ENCODE measurements around the gene SLC9A3. TPM values are rescaled to one million over a fixed set of nuclear protein-coding genes. Genes with fewer than 3 reads are reported as not detected.

The SLC9A3 gene
- polyA plus RNA-seq, 1 experiment, result 0.76 TPM

- ChIA-PET CTCF (no interaction called here), POLR2A (no interaction called here)
Measured at GRCh38 chr5:555058-555623, 30.9 kb upstream of the SLC9A3 start.

GRCh38 chr5:554284-554988, 30.2 kb upstream of the SLC9A3 start:
- Histone ChIP-seq H3K27me3 (ENCODE audit: control insufficient read depth, insufficient read depth, low read length) (peaks cover 9% of the 10 kb centered on the region), H3K27ac (ENCODE audit: low read depth, low read length) (no peak overlapping the region), H3K9me3 (ENCODE audit: control insufficient read depth, insufficient read depth, low read length) (peaks cover 6% of the 10 kb centered on the region; the same call in 1 of the 2 replicates), H3K4me3 (ENCODE audit: low read depth, low read length) (no peak overlapping the region)
- ChIA-PET CTCF (no interaction called here), POLR2A (no interaction called here)
- TF ChIP-seq CTCF (IDR thresholded peaks at IDR 0.05; ENCODE audit: low read depth, low read length), result no peak
- DNase-seq (ENCODE audit: low read depth, low spot score), result no peak

More at GRCh38 chr5:555058-555623, 30.9 kb upstream of the SLC9A3 start:
- H3K4me3 ChIP-seq (ENCODE audit: low read depth, low read length), result no peak overlapping the region
- H3K27me3 ChIP-seq (ENCODE audit: control insufficient read depth, insufficient read depth, low read length), result peaks cover 7% of the 10 kb centered on the region
- H3K27ac ChIP-seq (ENCODE audit: low read depth, low read length), result no peak overlapping the region
- TF ChIP-seq CTCF (IDR thresholded peaks at IDR 0.05; ENCODE audit: low read depth, low read length), result no peak
- DNase-seq (ENCODE audit: low read depth, low spot score), result no peak
- H3K9me3 ChIP-seq (ENCODE audit: control insufficient read depth, insufficient read depth, low read length), result peaks cover 6% of the 10 kb centered on the region; the same call in 1 of the 2 replicates

- CTCF ChIA-PET, result no interaction called here
- DNase-seq (ENCODE audit: low read depth, low spot score), result no peak
- H3K27me3 ChIP-seq (ENCODE audit: control insufficient read depth, insufficient read depth, low read length), result peaks cover 6% of the 10 kb centered on the region
- POLR2A ChIA-PET, result no interaction called here
- H3K4me3 ChIP-seq (ENCODE audit: low read depth, low read length), result no peak overlapping the region
- no peak overlapping the region for H3K27ac ChIP-seq (ENCODE audit: low read depth, low read length)
- TF ChIP-seq CTCF (IDR thresholded peaks at IDR 0.05; ENCODE audit: low read depth, low read length), result no peak
- H3K9me3 ChIP-seq (ENCODE audit: control insufficient read depth, insufficient read depth, low read length), result peaks cover 6% of the 10 kb centered on the region; the same call in 1 of the 2 replicates
Measured at GRCh38 chr5:553874-554273, 29.6 kb upstream of the SLC9A3 start.

- DNase-seq (ENCODE audit: low read depth, low spot score), result no peak
- POLR2A ChIA-PET, result no interaction called here
- no peak for TF ChIP-seq CTCF (IDR thresholded peaks at IDR 0.05; ENCODE audit: low read depth, low read length)
- H3K4me3 ChIP-seq (ENCODE audit: low read depth, low read length), result no peak overlapping the region
- peaks cover 3% of the 10 kb centered on the region; the same call in 1 of the 2 replicates for H3K9me3 ChIP-seq (ENCODE audit: control insufficient read depth, insufficient read depth, low read length)
- peaks cover 2% of the 10 kb centered on the region for H3K27me3 ChIP-seq (ENCODE audit: control insufficient read depth, insufficient read depth, low read length)
- no peak overlapping the region for H3K27ac ChIP-seq (ENCODE audit: low read depth, low read length)
- CTCF ChIA-PET, result no interaction called here
Measured at GRCh38 chr5:551406-551805, 27.2 kb upstream of the SLC9A3 start.

GRCh38 chr5:549229-549628, 25.0 kb upstream of the SLC9A3 start:
- Histone ChIP-seq H3K9me3 (ENCODE audit: control insufficient read depth, insufficient read depth, low read length) (peaks cover 9% of the 10 kb centered on the region; the same call in 1 of the 2 replicates), H3K27ac (ENCODE audit: low read depth, low read length) (no peak overlapping the region), H3K4me3 (ENCODE audit: low read depth, low read length) (no peak overlapping the region), H3K27me3 (ENCODE audit: control insufficient read depth, insufficient read depth, low read length) (peaks cover 2% of the 10 kb centered on the region)
- ChIA-PET CTCF (no interaction called here), POLR2A (no interaction called here)
- no peak for TF ChIP-seq CTCF (IDR thresholded peaks at IDR 0.05; ENCODE audit: low read depth, low read length)
- DNase-seq (ENCODE audit: low read depth, low spot score), result no peak

Data from AG04450 (cell line).